Large intestine (tissue), 3 donors: ENCODE data around the gene IMPACT. TPM values are rescaled to one million over a fixed set of nuclear protein-coding genes. Genes with fewer than 3 reads are reported as not detected.

ENCODE experiments used
- DNase-seq, 2 donors: peaks; one replicate each; pipeline versions ENCODE4 v3.0.0 to v3.0.0-alpha.2; 2013
- H3K27ac ChIP-seq: one replicate; pipeline ENCODE4 v1.5.1; 2013; ENCODE audit warnings: low read length
- H3K27me3 ChIP-seq: 2 replicates; pipeline ENCODE4 v1.6.1; 2013; ENCODE audit warnings: low read length; ENCODE audit not compliant: control insufficient read depth, insufficient read depth
- H3K36me3 ChIP-seq: 2 replicates; pipeline ENCODE4 v1.6.1; 2013; ENCODE audit warnings: low read length; ENCODE audit not compliant: control insufficient read depth, insufficient read depth
- H3K4me1 ChIP-seq: one replicate; pipeline ENCODE4 v1.6.1; 2013; ENCODE audit warnings: low read length; ENCODE audit not compliant: control insufficient read depth, insufficient read depth
- H3K4me3 ChIP-seq: one replicate; pipeline ENCODE4 v1.5.1; 2013; ENCODE audit warnings: low read length
- H3K9me3 ChIP-seq: one replicate; pipeline ENCODE4 v1.6.1; 2013; ENCODE audit warnings: mild to moderate bottlenecking, low read depth, low read length, moderate library complexity; ENCODE audit not compliant: control insufficient read depth
- WGBS: methylation state at CpG from one replicate; pipeline ENCODE4 v1.1.5; 2013; ENCODE audit warnings: low lambda C conversion rate; ENCODE audit not compliant: insufficient coverage; 5-methylcytosine and 5-hydroxymethylcytosine counted together
- polyA plus RNA-seq: library from polyadenylated mRNA; unstranded; fragments of 120-200 nt; gene quantifications from one replicate; pipeline ENCODE4 v1.2.1, GENCODE V29; 2013

IMPACT gene
- polyA plus RNA-seq, 1 donor: 31.7 TPM

GRCh38 chr18:24446953-24447538 lies 20.6 kb downstream of the IMPACT start:
- Histone ChIP-seq H3K4me3 (no peak overlapping the region), H3K36me3 (peaks cover 38% of the 10 kb centered on the region), H3K27ac (no peak overlapping the region), H3K4me1 (no peaks in the 10 kb centered on the region), H3K27me3 (no peaks in the 10 kb centered on the region), H3K9me3 (no peaks in the 10 kb centered on the region)
- DNase-seq: peak; percentile 11 to 39
- 88% methylated on average over 1 of the region's 1 CpG for WGBS

GRCh38 chr18:24447961-24448360 lies 21.5 kb downstream of the IMPACT start:
- Histone ChIP-seq H3K27me3 (no peaks in the 10 kb centered on the region), H3K9me3 (no peaks in the 10 kb centered on the region), H3K4me1 (no peaks in the 10 kb centered on the region), H3K4me3 (no peak overlapping the region), H3K27ac (no peak overlapping the region), H3K36me3 (peaks cover 35% of the 10 kb centered on the region)
- no CpG with 5 or more reads among the region's 1 CpG for WGBS
- DNase-seq: no peak

- no peaks in the 10 kb centered on the region for H3K4me1 ChIP-seq
- H3K9me3 ChIP-seq: no peaks in the 10 kb centered on the region
- no peak for DNase-seq
- H3K27me3 ChIP-seq: no peaks in the 10 kb centered on the region
- WGBS: 93% methylated on average over 3 of the region's 4 CpGs
- no peak overlapping the region for H3K4me3 ChIP-seq
- peaks cover 2% of the 10 kb centered on the region for H3K36me3 ChIP-seq
- no peak overlapping the region for H3K27ac ChIP-seq
Observed at GRCh38 chr18:24456549-24456948, 30.1 kb downstream of the IMPACT start.

DNA sequence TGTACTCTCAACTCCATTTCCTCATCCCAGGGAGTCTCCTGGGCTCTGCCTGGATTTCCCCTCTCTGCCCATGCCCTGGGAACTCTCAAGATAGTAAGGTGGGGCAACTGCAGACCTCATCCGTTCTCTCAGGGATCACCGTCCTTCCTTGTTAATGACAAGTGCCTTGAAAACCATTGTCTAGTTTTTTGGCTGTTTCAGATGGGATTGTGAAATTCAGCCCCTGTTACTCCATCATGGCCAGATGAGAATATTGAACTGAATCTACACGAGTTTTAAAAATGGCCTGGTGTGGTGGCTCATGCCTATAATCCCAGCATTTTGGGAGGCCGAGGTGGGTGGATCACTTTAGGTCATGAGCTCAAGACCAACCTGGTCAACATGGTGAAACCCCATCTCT lies 33.3 kb downstream of the IMPACT start:
- H3K4me1 ChIP-seq: no peaks in the 10 kb centered on the region
- H3K27ac ChIP-seq: no peak overlapping the region
- no peaks in the 10 kb centered on the region for H3K27me3 ChIP-seq
- no peak for DNase-seq
- no peaks in the 10 kb centered on the region for H3K36me3 ChIP-seq
- no peaks in the 10 kb centered on the region for H3K9me3 ChIP-seq
- no CpG with 5 or more reads among the region's 4 CpGs for WGBS
- no peak overlapping the region for H3K4me3 ChIP-seq

DNA sequence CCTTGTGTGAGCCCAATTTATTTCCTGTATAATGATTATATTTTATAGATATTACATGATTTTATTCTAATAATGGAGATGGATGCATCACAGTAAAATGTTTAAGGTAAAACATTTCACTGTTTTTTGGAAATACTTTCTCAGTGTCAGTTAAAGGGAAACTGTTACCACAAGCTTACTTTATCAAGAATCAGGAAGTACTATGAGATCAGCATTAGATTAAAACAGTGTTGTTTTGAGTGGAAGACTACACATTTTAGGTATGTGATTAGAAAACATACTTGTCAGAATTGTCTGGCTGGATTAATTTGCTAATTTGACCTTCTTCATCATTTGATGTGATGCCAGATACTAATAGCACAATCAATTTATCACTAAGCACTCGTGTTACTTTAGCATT lies 33.9 kb downstream of the IMPACT start, which contains the start of gene HRH4:
HRH4 (plus strand) TSS at position 250 of the 400 bp plus-strand sequence; CDS start at position 342, 92 bp downstream.
- Histone ChIP-seq H3K36me3 (no peaks in the 10 kb centered on the region), H3K9me3 (no peaks in the 10 kb centered on the region), H3K27me3 (no peaks in the 10 kb centered on the region), H3K4me1 (no peaks in the 10 kb centered on the region), H3K4me3 (no peak within 1 kb of the TSS), H3K27ac (no peak within 1 kb of the TSS)
- no peak for DNase-seq
- WGBS: no CpG with 5 or more reads among the region's 1 CpG

- Histone ChIP-seq H3K27me3 (no peaks in the 10 kb centered on the region), H3K4me1 (no peaks in the 10 kb centered on the region), H3K9me3 (no peaks in the 10 kb centered on the region), H3K4me3 (no peak overlapping the region), H3K27ac (no peak overlapping the region), H3K36me3 (no peaks in the 10 kb centered on the region)
- 96% methylated on average over 5 of the region's 8 CpGs for WGBS
- DNase-seq: no peak
Observed at GRCh38 chr18:24461996-24462395, 35.5 kb downstream of the IMPACT start.

DNA sequence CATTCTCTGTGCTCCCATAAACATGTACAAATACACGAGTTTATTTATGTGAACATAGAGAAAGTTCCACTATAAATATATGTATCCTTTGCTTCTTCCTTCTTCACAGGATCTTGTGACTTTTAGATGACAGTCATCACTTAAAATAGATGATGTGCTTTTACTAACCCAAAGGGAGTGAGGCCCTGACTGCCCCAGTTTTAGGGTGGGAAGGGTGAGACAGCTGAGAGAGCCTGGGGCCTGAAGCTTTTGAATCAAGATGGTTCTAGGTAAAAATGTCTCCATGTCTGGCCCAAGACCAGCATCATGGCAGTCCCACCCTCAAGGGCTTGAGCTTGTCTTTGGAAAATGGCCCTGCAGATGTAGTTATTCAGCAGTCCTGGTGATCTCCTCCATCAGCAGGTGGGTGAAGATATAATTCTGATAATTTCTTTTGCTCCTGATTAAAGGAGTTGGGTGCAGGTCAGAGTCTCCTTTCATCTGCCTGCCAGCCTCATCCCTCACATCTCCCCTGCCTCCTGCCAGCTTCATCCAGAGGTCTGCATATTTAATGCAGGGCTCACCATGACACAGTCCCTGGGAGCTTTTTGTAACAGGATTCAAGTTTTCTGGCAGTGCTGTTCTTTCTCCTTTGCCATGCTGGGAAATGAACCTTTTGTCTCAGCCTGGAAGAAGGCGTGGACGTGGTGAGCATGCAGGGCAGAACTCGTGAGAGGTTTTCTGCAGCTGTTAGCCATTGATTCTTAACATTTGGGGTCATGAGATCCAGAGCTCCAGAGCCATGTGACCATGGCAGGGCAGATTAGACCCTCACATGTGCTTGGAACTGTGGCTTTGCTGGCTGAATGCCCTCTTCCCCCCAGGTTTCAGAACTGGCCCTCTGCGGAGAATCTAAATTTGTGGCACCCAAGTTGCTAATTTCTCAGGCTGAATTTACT lies 36.6 kb downstream of the IMPACT start:
- DNase-seq: no peak
- H3K36me3 ChIP-seq: no peaks in the 10 kb centered on the region
- no peaks in the 10 kb centered on the region for H3K4me1 ChIP-seq
- no CpG with 5 or more reads among the region's 5 CpGs for WGBS
- H3K9me3 ChIP-seq: no peaks in the 10 kb centered on the region
- H3K27ac ChIP-seq: no peak overlapping the region
- H3K4me3 ChIP-seq: no peak overlapping the region
- H3K27me3 ChIP-seq: no peaks in the 10 kb centered on the region

DNA sequence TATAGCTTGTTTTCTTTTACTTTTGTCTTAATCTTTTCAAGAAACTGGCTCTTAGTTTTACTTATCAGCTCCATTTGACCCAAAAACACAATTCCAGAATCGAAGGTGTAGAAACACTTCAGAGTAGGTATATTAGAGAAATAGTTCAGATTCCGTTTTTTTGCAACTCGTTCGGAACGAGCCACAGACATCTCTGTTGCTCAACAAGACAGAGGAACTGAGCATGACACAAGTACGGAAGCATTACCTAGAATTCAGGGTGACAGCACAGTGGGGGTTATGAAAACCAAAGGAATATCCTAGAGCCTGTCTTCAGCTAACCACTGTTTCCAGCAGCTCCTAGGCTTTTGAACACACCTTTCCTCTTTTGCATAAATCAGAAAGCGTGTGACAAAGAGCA lies 39.0 kb downstream of the IMPACT start:
- no peaks in the 10 kb centered on the region for H3K27me3 ChIP-seq
- 83% methylated on average over 1 of the region's 7 CpGs for WGBS
- H3K4me3 ChIP-seq: no peak overlapping the region
- H3K9me3 ChIP-seq: no peaks in the 10 kb centered on the region
- H3K27ac ChIP-seq: no peak overlapping the region
- no peaks in the 10 kb centered on the region for H3K4me1 ChIP-seq
- H3K36me3 ChIP-seq: no peaks in the 10 kb centered on the region
- no peak for DNase-seq

DNA sequence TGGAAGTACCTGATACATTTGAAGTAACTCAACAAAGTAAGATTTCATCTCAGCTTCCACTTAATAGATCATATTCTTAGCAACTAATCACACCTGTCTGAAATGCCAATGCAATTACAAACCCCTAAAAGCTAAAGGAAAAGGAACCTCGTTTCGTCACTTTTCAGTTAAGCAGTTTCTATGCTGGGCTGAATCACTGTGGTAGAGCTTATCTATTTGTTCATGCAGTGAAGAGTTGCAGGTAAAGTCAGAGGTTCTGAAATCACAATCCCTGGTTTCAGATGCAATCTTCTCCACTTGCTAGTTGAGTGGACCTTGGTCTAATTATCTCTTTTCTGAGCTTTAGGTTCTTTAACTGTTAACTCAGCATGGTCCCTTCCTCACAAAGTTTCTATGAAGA lies 40.3 kb downstream of the IMPACT start:
- peak in 1 of 2 donors; percentile 8 for DNase-seq
- WGBS: no CpG with 5 or more reads among the region's 2 CpGs
- Histone ChIP-seq H3K27ac (no peak overlapping the region), H3K36me3 (no peaks in the 10 kb centered on the region), H3K4me3 (no peak overlapping the region), H3K9me3 (no peaks in the 10 kb centered on the region), H3K4me1 (no peaks in the 10 kb centered on the region), H3K27me3 (no peaks in the 10 kb centered on the region)

DNA sequence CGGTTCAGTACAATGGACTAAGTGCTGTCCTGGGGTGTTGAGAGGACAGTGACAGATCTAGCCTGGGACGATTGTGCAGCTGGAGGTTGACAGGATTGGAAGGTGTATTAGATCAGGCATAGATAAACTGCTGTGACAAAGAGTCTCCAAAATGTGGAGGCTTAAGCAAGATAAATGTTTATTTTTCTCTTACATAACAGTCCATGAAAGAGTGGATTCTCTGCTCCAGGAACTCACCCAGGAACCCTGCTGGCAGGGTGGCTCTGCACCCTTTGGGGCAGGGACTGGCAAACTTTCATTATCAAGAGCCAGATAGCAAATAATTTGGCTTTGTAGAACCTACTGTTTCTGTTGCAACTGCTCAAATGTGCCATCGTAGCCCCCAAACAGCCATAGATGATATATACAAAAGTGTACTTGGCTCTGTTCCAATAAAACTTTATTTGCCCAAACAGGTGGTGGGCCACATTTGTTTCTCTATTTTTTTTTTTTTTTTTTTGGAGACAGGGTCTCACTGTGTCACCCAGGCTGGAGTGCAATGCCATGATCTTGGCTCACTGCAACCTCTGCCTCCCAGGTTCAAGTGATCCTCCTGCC lies 43.6 kb downstream of the IMPACT start:
- H3K27ac ChIP-seq: no peak overlapping the region
- no peak overlapping the region for H3K4me3 ChIP-seq
- no peak for DNase-seq
- no peaks in the 10 kb centered on the region for H3K4me1 ChIP-seq
- H3K9me3 ChIP-seq: no peaks in the 10 kb centered on the region
- H3K36me3 ChIP-seq: no peaks in the 10 kb centered on the region
- WGBS: no CpG with 5 or more reads among the region's 3 CpGs
- no peaks in the 10 kb centered on the region for H3K27me3 ChIP-seq
